Suprapubic skin (tissue), 4 donors: ENCODE data around the gene XXYLT1. TPM values are rescaled to one million over a fixed set of nuclear protein-coding genes. Genes with fewer than 3 reads are reported as not detected.

ENCODE experiments used
- DNase-seq, 2 donors: peaks; one replicate each; pipeline ENCODE4 v3.0.0-alpha.2; 2019; ENCODE audit warnings: low spot score in 2 of 2
- H3K27ac ChIP-seq: fragments of 200-600 bp; sonication (generic); one replicate; pipeline ENCODE4 v1.5.1; 2019
- H3K27me3 ChIP-seq: fragments of 200-600 bp; sonication (generic); one replicate; pipeline ENCODE4 v1.5.1; 2019
- H3K36me3 ChIP-seq: fragments of 200-600 bp; sonication (generic); one replicate; pipeline ENCODE4 v1.5.1; 2019
- H3K4me1 ChIP-seq: fragments of 200-600 bp; sonication (generic); one replicate; pipeline ENCODE4 v1.5.1; 2019
- H3K4me3 ChIP-seq: fragments of 200-600 bp; sonication (generic); one replicate; pipeline ENCODE4 v1.5.1; 2019; ENCODE audit warnings: mild to moderate bottlenecking
- H3K9me3 ChIP-seq: fragments of 200-600 bp; sonication (generic); one replicate; pipeline ENCODE4 v1.5.1; 2019
- EP300 ChIP-seq: sonication (generic); formaldehyde crosslinking; IDR thresholded peaks from one replicate; pipeline ENCODE4 v1.6.1; 2017; ENCODE audit warnings: antibody characterized with exemption
- POLR2A ChIP-seq, 2 donors: fragments of 450-650 bp; IDR thresholded peaks; one replicate each; pipeline ENCODE4 v1.6.1; 2017; ENCODE audit warnings: antibody characterized with exemption in 2 of 2, mild to moderate bottlenecking in 2 of 2, moderate library complexity in 2 of 2
- POLR2AphosphoS5 ChIP-seq, 3 donors: sonication (generic); formaldehyde crosslinking; IDR thresholded peaks; one replicate each; pipeline ENCODE4 v1.6.1; 2017; ENCODE audit warnings: antibody characterized with exemption in 3 of 3
- WGBS: methylation state at CpG from one replicate; pipeline ENCODE4 v1.1.5; 2018; 5-methylcytosine and 5-hydroxymethylcytosine counted together
- total RNA-seq, 4 donors: library from RNA; depleted of rRNA; stranded (reverse); fragments of >200 nt; gene quantifications; one replicate each; pipeline ENCODE4 v1.1.0, GENCODE V29; 2016
- TF ChIP-seq, protein P1 (sequence below), 2 donors: fragments of 200-600 bp in 1 of 2; fragments of 450-650 bp in 1 of 2; sonication (generic) in 1 of 2; IDR thresholded peaks; one replicate each; pipeline ENCODE4 v1.5.1; 2016 to 2019; ENCODE audit warnings: antibody characterized with exemption in 2 of 2, mild to moderate bottlenecking in 1 of 2, moderate library complexity in 1 of 2

XXYLT1 gene
- total RNA-seq, 4 donors from 2014 or later: 8.0 to 19.4 (median 13.2) TPM

DNA sequence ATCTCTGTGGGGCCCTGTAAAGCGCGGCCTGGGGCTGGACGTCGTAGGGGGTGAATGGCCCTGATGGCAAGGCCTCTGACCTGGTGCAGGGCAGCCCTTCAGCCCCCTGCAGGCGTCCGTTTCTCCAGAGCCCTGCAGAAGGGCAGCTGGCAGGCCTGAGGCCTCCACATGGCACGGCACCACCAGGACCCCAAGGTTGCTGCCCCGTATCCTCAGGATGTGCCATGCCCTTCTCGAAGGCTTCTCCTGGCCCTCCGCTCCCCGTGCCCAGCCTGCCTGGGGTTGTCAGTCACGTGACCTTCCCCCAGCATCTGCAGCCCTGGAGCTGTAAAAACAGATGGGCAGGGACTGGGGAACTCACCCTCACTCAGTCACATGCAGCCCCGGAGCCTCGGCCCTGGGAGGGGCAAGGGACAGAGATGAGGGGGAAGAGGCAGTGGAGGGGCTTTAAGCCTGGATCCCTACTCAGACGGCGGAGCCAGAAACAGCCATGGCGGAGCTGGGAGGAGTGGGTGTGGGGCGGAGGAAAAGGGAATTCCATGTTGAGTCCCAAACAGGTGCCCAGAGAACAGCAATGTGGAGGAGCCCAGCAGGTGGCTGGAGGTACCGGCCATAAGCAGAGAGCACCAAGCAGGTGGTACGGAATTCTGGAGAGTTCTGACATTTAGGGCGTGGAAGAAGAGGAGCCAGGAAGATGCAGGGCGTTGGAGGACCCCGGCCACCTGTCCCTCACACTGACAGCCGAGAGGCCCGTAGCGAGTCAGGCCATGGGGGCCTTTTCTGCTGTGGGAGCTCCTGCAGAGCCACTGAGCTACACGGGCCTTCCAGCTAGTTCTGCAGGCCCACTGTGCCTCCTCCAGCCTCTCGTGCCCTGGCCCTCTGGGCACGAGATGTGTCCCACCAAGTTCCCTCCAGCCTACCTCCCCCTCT is 193.1 kb downstream of the XXYLT1 start:
- TF ChIP-seq POLR2A (IDR thresholded peaks at IDR 0.05): no peak
- TF ChIP-seq EP300: no peak
- TF ChIP-seq POLR2AphosphoS5 (IDR thresholded peaks at IDR 0.05): no peak
- TF ChIP-seq, protein P1, sequence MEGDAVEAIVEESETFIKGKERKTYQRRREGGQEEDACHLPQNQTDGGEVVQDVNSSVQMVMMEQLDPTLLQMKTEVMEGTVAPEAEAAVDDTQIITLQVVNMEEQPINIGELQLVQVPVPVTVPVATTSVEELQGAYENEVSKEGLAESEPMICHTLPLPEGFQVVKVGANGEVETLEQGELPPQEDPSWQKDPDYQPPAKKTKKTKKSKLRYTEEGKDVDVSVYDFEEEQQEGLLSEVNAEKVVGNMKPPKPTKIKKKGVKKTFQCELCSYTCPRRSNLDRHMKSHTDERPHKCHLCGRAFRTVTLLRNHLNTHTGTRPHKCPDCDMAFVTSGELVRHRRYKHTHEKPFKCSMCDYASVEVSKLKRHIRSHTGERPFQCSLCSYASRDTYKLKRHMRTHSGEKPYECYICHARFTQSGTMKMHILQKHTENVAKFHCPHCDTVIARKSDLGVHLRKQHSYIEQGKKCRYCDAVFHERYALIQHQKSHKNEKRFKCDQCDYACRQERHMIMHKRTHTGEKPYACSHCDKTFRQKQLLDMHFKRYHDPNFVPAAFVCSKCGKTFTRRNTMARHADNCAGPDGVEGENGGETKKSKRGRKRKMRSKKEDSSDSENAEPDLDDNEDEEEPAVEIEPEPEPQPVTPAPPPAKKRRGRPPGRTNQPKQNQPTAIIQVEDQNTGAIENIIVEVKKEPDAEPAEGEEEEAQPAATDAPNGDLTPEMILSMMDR (IDR thresholded peaks at IDR 0.05): no peak
- DNase-seq: no peak
- Histone ChIP-seq H3K4me3 (no peak overlapping the region), H3K36me3 (no peaks in the 10 kb centered on the region), H3K9me3 (no peaks in the 10 kb centered on the region), H3K27me3 (no peaks in the 10 kb centered on the region), H3K4me1 (no peaks in the 10 kb centered on the region), H3K27ac (no peak overlapping the region)
- WGBS: 90% methylated on average over 17 of the region's 29 CpGs

GRCh38 chr3:195076981-195077610 is 193.9 kb downstream of the XXYLT1 start:
- Histone ChIP-seq H3K27ac (no peak overlapping the region), H3K4me1 (no peaks in the 10 kb centered on the region), H3K4me3 (no peak overlapping the region), H3K9me3 (no peaks in the 10 kb centered on the region), H3K27me3 (no peaks in the 10 kb centered on the region), H3K36me3 (no peaks in the 10 kb centered on the region)
- 100% methylated on average over 4 of the region's 11 CpGs for WGBS
- DNase-seq: peak in 1 of 2 donors; percentile 38
- TF ChIP-seq EP300 (no peak), POLR2AphosphoS5 (IDR thresholded peaks at IDR 0.05) (no peak)
- TF ChIP-seq, protein P1 (IDR thresholded peaks at IDR 0.05): no peak

DNA sequence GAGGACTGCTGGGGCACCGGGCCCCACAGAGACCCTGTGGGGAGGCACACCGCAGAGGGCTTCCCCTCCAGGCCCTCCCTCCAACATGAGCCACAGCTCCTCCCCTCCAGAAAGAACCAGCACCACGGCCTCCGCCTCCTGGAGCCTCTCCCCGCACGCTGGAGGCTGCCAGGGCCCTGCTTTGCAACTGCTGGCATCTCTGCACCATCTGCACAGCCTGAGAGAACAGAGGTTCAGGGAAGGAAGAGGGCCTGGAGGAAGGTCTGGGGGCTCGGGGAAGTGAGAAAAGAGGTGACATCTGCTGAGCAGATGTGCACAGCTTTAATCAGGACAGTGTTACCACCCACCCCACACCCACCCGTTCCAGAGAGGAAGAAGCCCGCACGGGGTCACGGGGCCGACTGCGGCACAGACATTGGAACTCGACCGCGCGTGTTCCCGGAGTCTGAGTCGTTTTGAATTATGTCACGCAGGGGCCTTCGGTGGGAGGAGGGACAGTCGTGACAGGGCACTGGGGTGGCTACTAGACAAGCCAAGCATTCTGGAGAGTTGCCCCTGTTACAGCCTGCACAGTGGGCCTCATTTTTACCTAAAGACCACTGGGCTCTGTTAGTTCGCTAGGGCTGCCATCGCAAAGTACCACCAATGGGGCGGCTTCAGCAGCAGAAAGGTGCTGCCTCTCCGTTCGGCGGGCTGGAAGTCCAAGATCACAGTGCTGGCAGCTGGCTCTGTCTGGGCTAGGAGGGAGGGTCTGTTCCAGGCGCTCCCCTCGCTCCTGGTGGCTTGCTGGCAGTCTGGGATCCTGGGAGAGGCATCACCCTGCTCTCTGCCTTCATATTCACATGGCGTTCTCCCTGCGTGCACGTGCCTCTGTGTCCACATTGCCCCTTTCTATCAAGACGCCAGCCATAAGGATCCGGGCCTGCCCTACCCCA is 194.8 kb downstream of the XXYLT1 start:
- Histone ChIP-seq H3K27me3 (no peaks in the 10 kb centered on the region), H3K36me3 (no peaks in the 10 kb centered on the region), H3K4me3 (no peak overlapping the region), H3K9me3 (no peaks in the 10 kb centered on the region), H3K27ac (no peak overlapping the region), H3K4me1 (no peaks in the 10 kb centered on the region)
- TF ChIP-seq EP300: no peak
- no peak for TF ChIP-seq POLR2AphosphoS5 (IDR thresholded peaks at IDR 0.05)
- TF ChIP-seq, protein P1 (IDR thresholded peaks at IDR 0.05): no peak
- TF ChIP-seq POLR2A (IDR thresholded peaks at IDR 0.05): no peak
- WGBS: 60% methylated on average over 28 of the region's 35 CpGs
- peak; percentile 43 to 68 for DNase-seq

DNA sequence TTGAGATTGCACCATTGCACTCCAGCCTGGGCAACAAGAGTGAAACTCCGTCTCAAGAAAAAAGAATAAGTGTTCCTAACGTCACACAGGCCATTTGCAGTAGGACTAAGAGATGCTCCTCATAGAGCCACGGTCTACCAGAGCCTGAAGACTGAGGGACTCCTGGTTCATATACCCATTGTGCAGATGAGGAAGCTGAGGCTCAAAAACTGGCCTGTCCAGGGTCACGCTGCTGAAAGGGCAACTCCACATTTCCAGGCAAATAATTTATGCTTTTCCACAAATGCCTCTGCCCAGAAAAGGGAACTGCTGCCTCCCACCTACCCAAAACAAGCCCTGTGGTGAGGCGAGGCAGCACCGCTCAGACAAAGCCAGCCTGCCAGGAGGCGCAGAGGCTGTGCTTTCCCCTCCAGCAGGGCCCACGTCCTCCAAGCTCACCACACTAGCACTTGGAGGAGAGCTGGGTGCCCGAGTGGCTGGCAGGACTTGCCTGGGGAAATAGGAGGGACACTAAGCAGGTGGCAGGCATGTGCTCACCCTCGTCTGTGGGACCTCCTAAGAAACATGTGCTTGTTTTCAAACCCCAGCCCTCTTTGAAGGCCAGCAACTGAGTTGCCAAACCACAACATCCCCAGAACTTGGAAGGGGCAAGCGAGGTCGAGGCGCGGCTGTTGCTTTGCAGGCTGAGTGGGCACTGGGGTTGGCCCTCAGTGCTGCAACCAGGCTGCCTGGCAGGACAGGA is 195.6 kb downstream of the XXYLT1 start:
- Histone ChIP-seq H3K27ac (no peak overlapping the region), H3K4me1 (no peaks in the 10 kb centered on the region), H3K36me3 (no peaks in the 10 kb centered on the region), H3K27me3 (no peaks in the 10 kb centered on the region), H3K9me3 (no peaks in the 10 kb centered on the region), H3K4me3 (no peak overlapping the region)
- WGBS: 65% methylated on average over 10 of the region's 14 CpGs
- peak; percentile 57 to 73 for DNase-seq
- TF ChIP-seq, protein P1 (IDR thresholded peaks at IDR 0.05): no peak
- no peak for TF ChIP-seq POLR2AphosphoS5 (IDR thresholded peaks at IDR 0.05)
- no peak for TF ChIP-seq POLR2A (IDR thresholded peaks at IDR 0.05)
- no peak for TF ChIP-seq EP300
